Measurements from ENCODE around the gene COL12A1.

Gene COL12A1

DNA sequence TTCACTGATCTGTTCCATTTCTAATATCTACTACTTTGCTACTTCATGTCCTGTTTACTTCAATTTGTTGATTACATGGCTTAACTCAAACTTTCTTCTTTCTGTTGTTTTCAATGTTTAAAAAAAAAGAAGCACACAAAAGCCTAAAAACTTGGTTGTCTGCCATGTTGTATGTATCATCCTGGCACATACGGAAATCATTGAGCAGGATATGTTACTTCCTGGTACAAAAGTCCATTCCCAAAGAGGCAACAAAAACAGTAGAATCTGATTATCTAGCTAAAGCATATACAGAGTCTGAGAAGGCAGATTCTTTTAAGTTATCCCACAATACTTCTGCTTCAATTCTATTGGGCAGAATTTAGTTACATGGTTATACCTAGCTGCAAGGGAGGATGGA is 14.5 kb upstream of the COL12A1 start:
- no peaks in the 10 kb centered on the region for H3K36me3 ChIP-seq (ENCODE audit: control insufficient read depth, insufficient read depth, low read length)
- H3K27me3 ChIP-seq (replicated peaks; ENCODE audit: control insufficient read depth, insufficient read depth, low read length), result no peaks in the 10 kb centered on the region
- DNase-seq (ENCODE audit: extremely low read depth, insufficient read length), result no peak
- no peak overlapping the region for H3K4me3 ChIP-seq (replicated peaks; ENCODE audit: low read depth, low read length)
- TF ChIP-seq, protein P1, sequence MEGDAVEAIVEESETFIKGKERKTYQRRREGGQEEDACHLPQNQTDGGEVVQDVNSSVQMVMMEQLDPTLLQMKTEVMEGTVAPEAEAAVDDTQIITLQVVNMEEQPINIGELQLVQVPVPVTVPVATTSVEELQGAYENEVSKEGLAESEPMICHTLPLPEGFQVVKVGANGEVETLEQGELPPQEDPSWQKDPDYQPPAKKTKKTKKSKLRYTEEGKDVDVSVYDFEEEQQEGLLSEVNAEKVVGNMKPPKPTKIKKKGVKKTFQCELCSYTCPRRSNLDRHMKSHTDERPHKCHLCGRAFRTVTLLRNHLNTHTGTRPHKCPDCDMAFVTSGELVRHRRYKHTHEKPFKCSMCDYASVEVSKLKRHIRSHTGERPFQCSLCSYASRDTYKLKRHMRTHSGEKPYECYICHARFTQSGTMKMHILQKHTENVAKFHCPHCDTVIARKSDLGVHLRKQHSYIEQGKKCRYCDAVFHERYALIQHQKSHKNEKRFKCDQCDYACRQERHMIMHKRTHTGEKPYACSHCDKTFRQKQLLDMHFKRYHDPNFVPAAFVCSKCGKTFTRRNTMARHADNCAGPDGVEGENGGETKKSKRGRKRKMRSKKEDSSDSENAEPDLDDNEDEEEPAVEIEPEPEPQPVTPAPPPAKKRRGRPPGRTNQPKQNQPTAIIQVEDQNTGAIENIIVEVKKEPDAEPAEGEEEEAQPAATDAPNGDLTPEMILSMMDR (IDR thresholded peaks at IDR 0.05; ENCODE audit: insufficient read depth, low read length, poor library complexity, severe bottlenecking), result no peak

DNA sequence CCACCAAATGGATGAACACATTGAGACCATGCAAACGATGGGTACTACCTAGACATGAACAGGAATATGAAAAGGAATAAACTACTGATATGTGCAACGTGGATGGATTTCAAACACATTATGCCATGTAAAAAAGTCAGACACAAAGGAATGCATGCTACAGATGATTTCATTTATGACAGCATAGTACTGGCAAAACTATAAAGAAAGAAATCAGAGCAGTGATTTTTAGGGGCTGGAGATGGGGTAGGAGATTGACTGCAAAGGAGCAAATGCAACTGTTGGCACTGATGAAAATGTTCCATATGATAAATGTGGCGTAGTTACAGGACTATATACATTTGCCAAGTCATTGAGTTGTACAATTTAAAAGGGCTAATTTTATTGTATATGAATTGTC is 13.4 kb upstream of the COL12A1 start:
- TF ChIP-seq, protein P1 (IDR thresholded peaks at IDR 0.05; ENCODE audit: insufficient read depth, low read length, poor library complexity, severe bottlenecking), result no peak
- H3K27me3 ChIP-seq (replicated peaks; ENCODE audit: control insufficient read depth, insufficient read depth, low read length), result no peaks in the 10 kb centered on the region
- H3K4me3 ChIP-seq (replicated peaks; ENCODE audit: low read depth, low read length), result no peak overlapping the region
- no peak for DNase-seq (ENCODE audit: extremely low read depth, insufficient read length)
- no peaks in the 10 kb centered on the region for H3K36me3 ChIP-seq (ENCODE audit: control insufficient read depth, insufficient read depth, low read length)

- Histone ChIP-seq H3K36me3 (ENCODE audit: control insufficient read depth, insufficient read depth, low read length) (no peaks in the 10 kb centered on the region), H3K4me3 (replicated peaks; ENCODE audit: low read depth, low read length) (no peak overlapping the region), H3K27me3 (replicated peaks; ENCODE audit: control insufficient read depth, insufficient read depth, low read length) (no peaks in the 10 kb centered on the region)
- DNase-seq (ENCODE audit: extremely low read depth, insufficient read length), result no peak
- TF ChIP-seq, protein P1 (IDR thresholded peaks at IDR 0.05; ENCODE audit: insufficient read depth, low read length, poor library complexity, severe bottlenecking), result no peak
Measured at GRCh38 chr6:75217193-75217592, 11.3 kb upstream of the COL12A1 start.

- TF ChIP-seq, protein P1 (IDR thresholded peaks at IDR 0.05; ENCODE audit: insufficient read depth, low read length, poor library complexity, severe bottlenecking), result no peak
- no peak for DNase-seq (ENCODE audit: extremely low read depth, insufficient read length)
- no peak overlapping the region for H3K4me3 ChIP-seq (replicated peaks; ENCODE audit: low read depth, low read length)
- peaks cover 2% of the 10 kb centered on the region; the same call in 1 of the 2 replicates for H3K27me3 ChIP-seq (replicated peaks; ENCODE audit: control insufficient read depth, insufficient read depth, low read length)
- H3K36me3 ChIP-seq (ENCODE audit: control insufficient read depth, insufficient read depth, low read length), result no peaks in the 10 kb centered on the region
Measured at GRCh38 chr6:75215291-75215690, 9.4 kb upstream of the COL12A1 start.

DNA sequence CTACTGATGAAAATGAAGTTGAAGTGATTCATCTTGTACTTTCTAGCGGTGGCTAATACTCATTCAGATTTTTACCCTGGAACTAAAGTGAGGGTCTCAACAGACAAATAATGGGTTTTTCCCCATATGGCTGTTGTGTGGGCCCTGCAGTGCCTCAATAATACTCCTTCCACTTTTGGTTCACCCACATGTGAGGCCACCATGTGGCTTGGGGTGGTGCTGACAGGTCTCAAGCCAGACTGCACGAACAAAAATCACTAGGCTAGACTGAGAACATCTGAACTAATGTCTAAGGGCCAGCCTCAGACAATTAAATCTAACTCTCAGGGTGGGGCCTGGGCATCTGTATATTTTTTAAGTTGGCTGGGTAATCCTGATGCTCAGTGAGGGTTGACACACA is 7.9 kb upstream of the COL12A1 start:
- Histone ChIP-seq H3K4me3 (replicated peaks; ENCODE audit: low read depth, low read length) (no peak overlapping the region), H3K27me3 (replicated peaks; ENCODE audit: control insufficient read depth, insufficient read depth, low read length) (peaks cover 2% of the 10 kb centered on the region; the same call in 1 of the 2 replicates), H3K36me3 (ENCODE audit: control insufficient read depth, insufficient read depth, low read length) (no peaks in the 10 kb centered on the region)
- TF ChIP-seq, protein P1 (IDR thresholded peaks at IDR 0.05; ENCODE audit: insufficient read depth, low read length, poor library complexity, severe bottlenecking), result peak; percentile 35
- DNase-seq (ENCODE audit: extremely low read depth, insufficient read length), result no peak

- H3K4me3 ChIP-seq (replicated peaks; ENCODE audit: low read depth, low read length), result no peak overlapping the region
- peaks cover 2% of the 10 kb centered on the region; the same call in 1 of the 2 replicates for H3K27me3 ChIP-seq (replicated peaks; ENCODE audit: control insufficient read depth, insufficient read depth, low read length)
- TF ChIP-seq, protein P1 (IDR thresholded peaks at IDR 0.05; ENCODE audit: insufficient read depth, low read length, poor library complexity, severe bottlenecking), result no peak
- DNase-seq (ENCODE audit: extremely low read depth, insufficient read length), result no peak
- no peaks in the 10 kb centered on the region for H3K36me3 ChIP-seq (ENCODE audit: control insufficient read depth, insufficient read depth, low read length)
Measured at GRCh38 chr6:75213112-75213511, 7.3 kb upstream of the COL12A1 start.
